COLO829 (cell line): Measurements from ENCODE around the gene SSR4.
"Not testable (repeated sequence)": the region's sequence is repeated elsewhere in the genome, so short reads cannot be mapped to it uniquely, and the experiment has no call there.

Experiments used
- DNase-seq: peaks from one replicate; pipeline ENCODE4 v3.0.0; 2012; ENCODE audit warnings: low spot score

SSR4 gene

GRCh38 chrX:153794018-153794896, at the start of gene SSR4, which contains the start of gene IDH3G:
TSS of gene SSR4 (plus strand) at chrX:153794668. CDS start at chrX:153794688, 20 bp downstream.
TSS of gene IDH3G (minus strand) at chrX:153794375. CDS start at chrX:153794326, 49 bp downstream.
- peak; percentile 95 for DNase-seq

GRCh38 chrX:153745067-153745433, 49.4 kb upstream of the SSR4 start:
- DNase-seq, result not testable (repeated sequence)

- no peak for DNase-seq
Measured at GRCh38 chrX:153746359-153746758, 48.1 kb upstream of the SSR4 start.

- DNase-seq, result not testable (repeated sequence)
Measured at GRCh38 chrX:153746991-153747390, 47.5 kb upstream of the SSR4 start.

DNA sequence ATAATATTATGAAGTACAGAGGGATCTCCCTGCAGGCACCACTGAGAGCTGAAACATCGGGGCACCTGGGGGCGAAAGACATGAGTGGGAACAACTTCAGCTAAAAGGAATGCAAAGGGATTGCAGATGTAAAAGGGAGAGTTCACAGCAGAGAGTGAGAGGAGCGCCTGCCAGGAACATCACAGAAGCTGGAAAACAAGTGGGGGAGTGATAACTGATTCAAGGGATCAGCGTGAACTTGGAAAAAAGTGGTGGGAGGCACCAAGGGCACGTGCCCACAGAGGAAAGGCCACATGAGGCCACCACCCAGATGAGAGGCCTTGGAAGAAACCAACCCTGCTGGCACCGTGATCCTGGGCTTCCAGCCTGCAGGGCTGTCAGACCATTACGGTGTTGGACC, 45.5 kb upstream of the SSR4 start:
- DNase-seq, result not testable (repeated sequence)

GRCh38 chrX:153750127-153750774, 44.2 kb upstream of the SSR4 start:
- DNase-seq, result no peak

- no peak for DNase-seq
Measured at GRCh38 chrX:153755136-153755535, 39.3 kb upstream of the SSR4 start.

DNA sequence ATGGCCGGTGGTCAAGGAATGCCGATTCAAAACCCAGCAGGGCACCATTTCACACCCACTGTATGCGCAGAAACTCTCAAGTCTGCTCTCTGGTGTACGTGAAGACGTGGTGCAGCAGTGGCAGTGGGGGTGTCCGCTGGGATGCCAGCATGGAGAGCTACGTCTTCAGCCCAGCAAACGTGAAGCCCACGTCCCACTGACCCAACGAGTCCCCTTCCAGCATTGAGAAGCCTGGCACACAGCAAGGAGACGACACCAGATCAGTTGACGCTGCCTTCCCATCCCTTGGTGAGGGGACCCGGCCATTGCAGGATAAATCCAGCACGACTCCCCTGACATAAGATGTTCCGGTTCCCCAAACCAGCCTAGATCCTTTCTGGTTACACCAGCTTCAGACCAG, 32.6 kb upstream of the SSR4 start:
- DNase-seq, result no peak

- no peak for DNase-seq
Measured at GRCh38 chrX:153762626-153763173, 31.8 kb upstream of the SSR4 start.

DNA sequence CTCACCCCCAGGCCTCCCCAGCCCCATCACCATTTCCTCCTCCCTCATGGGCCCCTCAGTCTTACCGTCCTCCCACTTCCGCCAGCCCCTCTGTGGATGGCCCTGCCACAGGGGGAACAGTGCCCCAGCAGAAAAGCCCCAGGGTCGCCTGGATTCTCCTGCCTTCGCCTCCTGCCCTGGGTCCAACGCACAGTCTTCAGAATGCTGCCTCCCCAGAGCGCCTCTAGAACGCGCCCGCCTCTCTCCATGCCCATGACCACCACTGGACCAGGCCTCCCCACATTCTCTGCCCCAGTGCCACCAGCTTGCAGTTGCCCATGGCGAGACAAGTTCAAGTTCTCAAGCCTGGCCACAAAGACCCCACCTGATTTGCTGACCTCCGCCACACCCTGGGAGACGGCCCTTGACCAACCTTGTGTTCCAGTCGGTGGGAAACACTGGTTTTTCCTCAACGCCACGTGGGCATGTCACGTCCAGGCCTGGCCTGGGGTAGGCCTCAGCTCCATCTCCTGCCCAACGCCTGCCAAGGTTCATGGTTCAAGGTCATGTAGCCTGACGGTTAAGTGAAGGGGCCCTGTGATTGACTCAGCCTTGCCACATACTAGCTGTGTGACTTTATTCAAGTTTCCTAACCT, 31.1 kb upstream of the SSR4 start:
- DNase-seq, result no peak

- peak; percentile 79 for DNase-seq
Measured at GRCh38 chrX:153763989-153764755, 30.3 kb upstream of the SSR4 start, which contains the start of gene PLXNB3. TSS of gene PLXNB3 (plus strand) at chrX:153764249. CDS start at chrX:153765536, 1,287 bp downstream.

- peak; percentile 35 for DNase-seq
Measured at GRCh38 chrX:153764786-153765137, 29.7 kb upstream of the SSR4 start.

DNA sequence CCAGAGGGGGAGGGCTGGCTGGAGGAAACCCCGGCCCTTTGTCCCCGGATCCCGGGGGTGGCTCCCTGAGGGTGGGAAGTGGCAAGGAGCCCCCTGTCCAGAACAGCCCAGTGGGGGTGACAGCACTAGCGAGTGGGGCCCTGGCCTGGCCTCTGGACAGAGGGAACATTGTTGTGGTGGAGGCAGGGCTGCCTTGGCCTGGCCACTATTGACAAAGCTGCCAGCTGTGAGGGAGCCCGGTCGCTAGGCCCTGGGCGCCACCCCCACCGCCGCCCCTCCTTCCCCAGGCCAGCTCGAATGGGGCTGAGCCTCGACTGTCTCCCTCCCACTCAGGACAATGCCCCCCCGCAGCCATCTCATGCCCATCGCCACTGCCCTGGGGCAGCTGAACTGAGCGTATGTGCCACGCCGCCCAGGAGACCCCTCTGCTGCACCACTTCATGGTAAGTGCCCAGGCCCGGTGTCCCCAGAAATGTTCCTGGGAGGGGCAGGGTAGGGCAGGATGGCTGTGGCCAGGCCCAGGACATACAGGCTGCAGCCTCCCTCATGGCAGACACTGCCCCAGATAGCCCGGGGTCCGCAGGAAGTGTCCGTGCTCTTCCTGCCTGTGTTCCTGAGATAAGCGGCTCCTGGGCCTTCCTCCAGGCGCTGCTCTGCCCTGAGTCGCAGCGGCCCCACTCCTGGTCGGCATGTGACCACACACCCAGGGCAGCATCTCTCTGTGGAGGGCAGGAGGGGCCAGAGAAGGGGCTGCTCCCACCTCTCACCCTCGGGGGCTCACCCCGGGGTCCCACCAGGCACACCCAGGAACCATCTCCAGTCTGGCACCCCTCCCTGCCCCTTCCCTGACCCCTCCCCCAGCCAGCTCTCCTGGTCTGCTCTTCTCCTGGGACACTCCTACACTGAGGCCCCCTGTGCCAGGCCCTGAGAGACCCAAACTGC, 29.1 kb upstream of the SSR4 start:
- peak; percentile 46 for DNase-seq

GRCh38 chrX:153766098-153766817, 28.2 kb upstream of the SSR4 start:
- peak; percentile 65 for DNase-seq

- no peak for DNase-seq
Measured at GRCh38 chrX:153766871-153767673, 27.4 kb upstream of the SSR4 start.

- no peak for DNase-seq
Measured at GRCh38 chrX:153767674-153768055, 26.8 kb upstream of the SSR4 start.

- no peak for DNase-seq
Measured at GRCh38 chrX:153768311-153769157, 25.9 kb upstream of the SSR4 start.
